Cardiac muscle cell (in vitro differentiated cells and primary cell): ENCODE results near the gene ANKRD39. TPM values are rescaled to one million over a fixed set of nuclear protein-coding genes. Genes with fewer than 3 reads are reported as not detected.

Source experiments
- DNase-seq, 2 donors: peaks; one replicate each; pipeline versions ENCODE4 v3.0.0 to v3.0.0-alpha.2; 2010 to 2017; ENCODE audit warnings: low read depth in 1 of 2, low spot score in 1 of 2
- H3K27ac ChIP-seq: fragments of 200-600 bp; sonication (generic); 2 replicates; pipeline ENCODE4 v1.5.1; 2016
- H3K27me3 ChIP-seq: fragments of 200-600 bp; sonication (generic); 2 replicates; pipeline ENCODE4 v1.6.0; 2016; ENCODE audit warnings: control low read depth
- H3K36me3 ChIP-seq: fragments of 200-600 bp; sonication (generic); 2 replicates; pipeline ENCODE4 v1.5.1; 2016; ENCODE audit warnings: control low read depth
- H3K4me1 ChIP-seq: fragments of 200-600 bp; sonication (generic); 2 replicates; pipeline ENCODE4 v1.8.1; 2017; ENCODE audit warnings: low read depth, mild to moderate bottlenecking, mixed run types
- H3K4me3 ChIP-seq: fragments of 200-600 bp; sonication (generic); 2 replicates; pipeline ENCODE4 v1.5.1; 2016; ENCODE audit warnings: mild to moderate bottlenecking
- H3K9me3 ChIP-seq: fragments of 200-600 bp; sonication (generic); 2 replicates; pipeline ENCODE4 v1.5.1; 2017; ENCODE audit warnings: low read depth, mild to moderate bottlenecking, control low read depth
- CTCF ChIP-seq: IDR thresholded peaks from 2 replicates; pipeline ENCODE4 v1.5.1; 2012; ENCODE audit warnings: low read depth, mild to moderate bottlenecking, low read length
- polyA plus RNA-seq: library from polyadenylated mRNA; unstranded; fragments of >200 nt; fragmentation: Nextera tagmentation; extraction: Ambion mirVana; gene quantifications from 2 replicates; pipeline ENCODE4 v1.2.1, GENCODE V29; 2016
- total RNA-seq: library from RNA; depleted of rRNA; stranded (reverse); fragments of >200 nt; gene quantifications from 2 replicates; pipeline ENCODE4 v1.2.3, GENCODE V29; 2016

The ANKRD39 gene
- total and polyA plus RNA-seq, 2 experiments from 2014 or later, result 27.8 to 32.3 TPM

- H3K36me3 ChIP-seq, result no peaks in the 10 kb centered on the region
- H3K27ac ChIP-seq, result no peak overlapping the region
- H3K4me3 ChIP-seq, result no peak overlapping the region
- no peaks in the 10 kb centered on the region for H3K27me3 ChIP-seq
- H3K9me3 ChIP-seq, result no peaks in the 10 kb centered on the region
- no peak for TF ChIP-seq CTCF
- peaks cover 9% of the 10 kb centered on the region for H3K4me1 ChIP-seq
- peak in 1 of 2 donors; percentile 70 for DNase-seq
These were observed 23.8 kb upstream of the ANKRD39 start for GRCh38 chr2:96881349-96882195.

- DNase-seq, result no peak
- H3K27me3 ChIP-seq, result no peaks in the 10 kb centered on the region
- no peaks in the 10 kb centered on the region for H3K36me3 ChIP-seq
- H3K4me1 ChIP-seq, result peaks cover 14% of the 10 kb centered on the region
- H3K27ac ChIP-seq, result no peak overlapping the region
- TF ChIP-seq CTCF, result no peak
- no peaks in the 10 kb centered on the region for H3K9me3 ChIP-seq
- H3K4me3 ChIP-seq, result no peak overlapping the region
These were observed 23.1 kb upstream of the ANKRD39 start for GRCh38 chr2:96880891-96881273.

- Histone ChIP-seq H3K9me3 (no peaks in the 10 kb centered on the region), H3K4me3 (no peak overlapping the region), H3K4me1 (peaks cover 16% of the 10 kb centered on the region), H3K27me3 (no peaks in the 10 kb centered on the region), H3K27ac (no peak overlapping the region), H3K36me3 (no peaks in the 10 kb centered on the region)
- no peak for DNase-seq
- TF ChIP-seq CTCF, result no peak
These were observed 21.8 kb upstream of the ANKRD39 start for GRCh38 chr2:96879545-96880040.

GRCh38 chr2:96878796-96879544 lies 21.2 kb upstream of the ANKRD39 start:
- Histone ChIP-seq H3K4me1 (peaks cover 16% of the 10 kb centered on the region), H3K36me3 (no peaks in the 10 kb centered on the region), H3K4me3 (no peak overlapping the region), H3K27ac (no peak overlapping the region), H3K27me3 (no peaks in the 10 kb centered on the region), H3K9me3 (no peaks in the 10 kb centered on the region)
- TF ChIP-seq CTCF, result no peak
- no peak for DNase-seq

- no peak for DNase-seq
- no peak overlapping the region for H3K4me3 ChIP-seq
- H3K27me3 ChIP-seq, result no peaks in the 10 kb centered on the region
- H3K9me3 ChIP-seq, result no peaks in the 10 kb centered on the region
- H3K36me3 ChIP-seq, result no peaks in the 10 kb centered on the region
- H3K4me1 ChIP-seq, result peaks cover 16% of the 10 kb centered on the region
- TF ChIP-seq CTCF, result no peak
- no peak overlapping the region for H3K27ac ChIP-seq
These were observed 20.4 kb upstream of the ANKRD39 start for GRCh38 chr2:96878171-96878570.
